Activated CD4-positive, alpha-beta T cell treated with anti-CD3 and anti-CD28 coated beads, Interleukin-2, Interleukin-6, amounts not matched to agents 100 ng/mL and 50 ng/mL, durations not matched to agents 16 hours and 8 hours (primary cell): ENCODE results near the gene LRRFIP2.
A peak's percentile ranks its signal among the peaks of the same experiment; 100 is the strongest.
"Not testable (repeated sequence)": the region's sequence is repeated elsewhere in the genome, so short reads cannot be mapped to it uniquely, and the experiment has no call there.

Experiments
- DNase-seq: peaks from one replicate; pipeline ENCODE4 v3.0.0-alpha.2; 2020

Gene LRRFIP2

DNA sequence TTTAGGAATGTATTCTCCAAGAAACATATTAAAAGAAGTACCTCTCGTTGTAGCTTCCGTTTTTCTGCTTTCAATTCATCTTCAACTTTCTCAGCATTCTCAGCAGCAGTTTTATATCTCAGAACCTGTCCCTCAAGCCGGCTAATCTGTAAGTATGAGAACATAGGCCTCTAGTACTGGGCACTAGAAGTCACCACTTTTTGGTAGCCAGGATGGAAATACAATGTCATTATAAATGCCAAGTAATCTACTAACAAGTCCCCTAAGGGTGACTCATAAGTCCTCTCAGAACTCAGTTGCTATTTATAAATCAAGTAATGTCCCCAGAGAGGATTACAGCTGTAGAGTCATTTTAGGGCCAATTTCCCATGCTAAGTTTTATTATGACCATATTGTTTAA, 120.0 kb downstream of the LRRFIP2 start:
- DNase-seq = peak; percentile 34

DNA sequence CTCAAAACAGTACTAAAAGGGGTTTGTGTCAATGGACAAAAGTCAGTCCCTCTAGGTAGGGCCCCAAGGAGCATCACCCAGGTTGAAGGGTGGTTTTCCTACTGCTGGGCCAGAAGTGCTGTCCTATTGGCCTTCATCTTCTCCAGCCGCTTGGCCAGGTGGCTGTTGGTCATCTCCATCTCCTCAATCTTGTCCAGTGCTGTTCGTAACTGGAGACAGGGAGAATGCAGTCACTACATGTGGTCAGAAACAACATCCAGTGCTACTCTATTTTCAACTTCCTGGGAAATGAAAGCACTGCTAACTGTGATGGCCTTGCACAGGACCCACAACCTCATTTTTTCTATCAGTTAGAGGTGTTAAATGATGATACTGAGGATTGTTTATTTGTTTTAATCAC, 120.6 kb downstream of the LRRFIP2 start:
- no peak for DNase-seq

DNA sequence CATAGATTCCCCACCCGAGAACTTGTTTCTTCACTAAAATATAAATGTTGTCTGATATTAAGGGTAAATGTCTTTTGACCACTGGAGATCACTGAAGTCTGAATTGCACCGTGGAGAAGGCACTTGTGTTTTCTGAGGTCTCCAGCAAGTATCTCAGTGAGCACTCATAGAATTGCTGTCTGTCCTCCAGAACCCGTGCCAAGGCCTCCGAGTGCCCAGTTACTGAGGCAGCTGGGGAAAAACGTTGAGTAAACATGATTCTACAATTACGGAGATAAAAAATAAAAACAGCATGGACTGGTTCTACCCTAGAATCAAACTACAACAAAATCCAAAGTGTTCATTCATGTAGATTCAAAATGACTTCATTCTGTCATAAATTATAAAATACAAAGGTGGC, 121.0 kb downstream of the LRRFIP2 start:
- DNase-seq = no peak

DNA sequence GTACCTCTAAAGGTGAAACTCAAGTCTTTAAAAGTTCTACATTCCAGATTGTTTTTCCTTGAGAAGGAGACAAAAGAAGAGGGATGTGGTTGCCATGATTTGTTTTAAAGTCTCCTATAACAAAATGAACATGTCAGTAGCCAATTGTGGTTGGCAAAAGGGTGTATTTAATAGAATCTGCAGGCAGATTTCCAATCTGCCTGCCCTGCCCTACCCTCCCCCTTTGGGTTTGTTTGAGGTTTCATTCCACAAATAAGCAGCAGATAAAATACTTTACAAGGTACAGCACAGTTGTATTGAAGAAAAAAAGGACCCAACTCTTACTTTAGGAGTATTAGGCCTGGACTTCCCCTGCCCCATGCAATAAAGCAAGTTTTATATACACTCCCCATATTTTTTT, 121.5 kb downstream of the LRRFIP2 start:
- no peak for DNase-seq

DNA sequence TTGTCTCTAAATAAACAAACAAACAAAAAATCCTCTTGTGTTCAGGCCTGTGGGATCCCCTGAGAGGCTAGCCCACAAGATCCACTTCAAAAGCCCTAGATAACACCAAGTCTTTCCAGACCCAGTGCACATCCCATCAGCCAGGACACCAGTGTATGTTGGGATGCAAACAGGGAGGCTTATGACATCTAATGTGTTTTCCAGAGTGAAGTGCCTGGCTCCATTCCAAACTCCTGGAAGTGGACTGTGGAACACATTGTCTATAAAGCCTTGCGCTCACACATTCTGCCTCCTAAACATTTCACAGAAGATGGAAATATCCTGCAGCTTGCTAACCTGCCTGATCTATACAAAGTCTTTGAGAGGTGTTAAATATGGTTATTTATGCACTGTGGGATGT, 124.1 kb downstream of the LRRFIP2 start:
- no peak for DNase-seq

DNA sequence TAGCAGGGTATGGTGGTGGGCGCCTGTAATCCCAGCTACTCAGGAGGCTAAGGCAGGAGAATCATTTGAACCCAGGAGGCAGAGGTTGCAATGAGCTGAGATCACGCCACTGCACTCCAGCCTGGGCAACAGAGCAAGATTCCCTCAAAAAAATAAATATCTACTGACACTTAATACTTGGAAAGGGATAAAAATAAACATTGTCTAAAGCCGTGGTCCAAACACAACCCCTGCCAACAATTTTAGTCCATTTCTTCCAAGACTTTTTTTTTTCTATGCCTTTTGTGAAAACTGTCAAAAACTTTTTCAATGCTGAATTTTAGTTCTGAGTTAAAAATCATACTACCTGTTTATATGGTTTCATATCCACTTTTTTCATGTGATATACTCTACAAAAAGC, 131.7 kb downstream of the LRRFIP2 start:
- not testable (repeated sequence) for DNase-seq

DNA sequence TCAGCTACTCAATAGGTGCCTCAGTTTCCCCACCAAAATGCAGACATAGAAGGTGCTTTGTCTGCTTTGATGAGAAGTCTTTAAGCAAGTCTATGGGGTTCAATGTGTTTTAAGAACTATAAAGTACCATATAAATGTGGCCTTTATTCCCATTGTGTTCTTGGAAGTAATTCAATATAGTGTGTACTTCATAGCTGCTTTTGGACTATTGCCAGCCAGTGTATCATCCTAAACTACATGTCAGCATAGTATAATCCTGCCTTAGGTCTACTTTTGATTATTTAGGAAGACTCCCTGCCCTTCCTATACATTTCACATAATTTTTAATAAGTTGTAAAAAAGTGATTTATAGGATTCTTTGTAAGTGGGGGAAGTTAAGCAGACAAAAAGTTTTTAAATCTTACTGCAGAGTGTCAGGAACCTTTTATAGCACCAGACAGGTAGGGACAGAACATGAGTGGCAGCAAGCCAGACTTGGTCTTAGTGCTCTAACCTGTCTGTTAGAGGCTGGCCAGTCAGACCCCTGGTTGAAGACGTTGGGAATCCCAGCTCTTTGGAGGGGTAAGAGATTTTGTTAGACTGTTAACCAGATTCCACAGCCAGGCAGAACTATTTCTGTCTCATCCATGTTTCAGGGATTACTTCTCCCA, 132.7 kb downstream of the LRRFIP2 start:
- no peak for DNase-seq

DNA sequence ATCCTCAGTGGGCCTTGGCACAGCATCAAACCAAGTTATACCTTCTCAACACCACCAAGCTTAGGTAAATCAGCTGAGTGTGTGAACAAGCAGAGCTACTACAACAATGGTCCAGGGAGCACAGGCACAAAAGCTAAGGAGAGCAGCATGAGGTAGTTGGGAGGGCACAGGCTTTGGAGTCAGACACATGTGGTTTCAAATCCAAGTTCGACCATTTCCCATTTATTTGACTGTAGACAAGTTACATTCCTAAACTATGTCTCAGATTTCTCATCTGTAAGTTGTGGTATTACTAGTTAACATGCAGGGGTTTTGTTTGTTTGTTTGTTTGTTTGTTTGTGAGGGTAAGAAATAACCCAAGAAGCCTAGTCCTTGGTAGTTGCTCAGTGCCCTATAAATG, 134.2 kb downstream of the LRRFIP2 start:
- DNase-seq = no peak

DNA sequence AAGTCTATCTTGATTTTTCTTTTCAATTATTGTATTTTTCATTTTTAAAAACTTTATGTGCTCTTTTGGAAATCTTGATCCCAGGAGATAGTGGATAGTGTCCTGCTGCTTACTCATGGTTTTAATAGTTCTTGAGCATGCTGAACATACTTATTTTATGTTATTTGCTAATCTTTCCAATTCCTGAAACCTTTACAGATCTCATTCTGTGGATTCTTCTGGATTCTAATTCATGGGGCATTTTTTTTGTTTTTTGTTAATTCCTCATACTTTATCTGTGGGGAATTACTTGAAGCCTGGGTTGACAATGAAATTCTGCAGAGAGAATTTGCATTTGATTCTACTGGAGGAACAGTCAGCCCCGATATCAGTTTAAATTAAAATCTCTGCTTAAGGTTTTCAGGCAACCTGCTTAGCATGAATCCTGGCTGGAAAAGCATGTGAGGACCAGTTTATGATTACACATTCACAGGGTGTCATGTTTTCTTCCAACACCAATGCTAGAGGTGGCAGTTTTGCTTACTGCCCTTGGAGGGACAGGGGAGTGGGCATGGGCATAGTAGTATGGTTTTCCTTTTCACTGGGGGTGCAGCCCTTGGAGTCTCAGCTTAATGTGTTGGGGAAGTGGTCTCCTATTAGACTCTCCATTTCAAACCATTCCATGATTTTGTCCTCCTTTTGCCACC, 135.1 kb downstream of the LRRFIP2 start:
- no peak for DNase-seq

DNA sequence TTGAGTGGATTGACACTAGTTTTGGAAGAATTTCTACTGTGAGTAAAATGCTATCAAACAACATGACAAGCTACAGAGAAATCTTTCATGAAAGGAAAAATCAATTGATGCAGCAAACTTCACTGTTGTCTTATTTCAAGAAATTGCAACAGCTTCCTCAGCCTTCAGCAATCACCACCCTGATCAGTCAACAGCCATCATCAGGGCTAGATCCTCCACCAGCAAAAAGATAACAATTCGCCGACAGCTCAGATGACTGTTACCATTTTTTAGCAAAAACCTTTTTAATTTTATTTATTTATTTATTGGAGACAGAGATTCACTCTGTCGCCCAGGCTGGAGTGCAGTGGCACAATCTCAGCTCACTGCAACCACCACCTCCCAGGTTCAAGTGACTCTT, 137.0 kb downstream of the LRRFIP2 start:
- no peak for DNase-seq

DNA sequence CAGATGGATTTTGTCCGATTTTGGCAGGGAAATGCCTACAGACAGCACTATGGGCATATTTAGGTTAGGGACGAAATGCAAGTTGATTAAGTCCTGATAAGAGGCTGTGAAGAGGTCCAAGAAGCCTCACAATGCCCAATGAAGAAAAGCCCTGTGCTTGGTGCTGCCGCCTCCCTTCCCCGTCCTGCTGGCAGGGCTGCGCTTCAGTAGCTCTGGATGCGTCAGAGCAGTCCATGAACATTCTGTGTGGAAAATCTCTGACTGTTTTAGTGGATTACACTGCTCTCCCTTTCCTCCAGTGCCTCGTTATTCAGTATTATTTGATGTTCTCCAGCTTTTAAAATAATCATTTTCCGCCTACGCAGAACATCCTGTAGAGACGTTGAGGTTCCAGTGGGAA, 141.4 kb downstream of the LRRFIP2 start:
- no peak for DNase-seq

DNA sequence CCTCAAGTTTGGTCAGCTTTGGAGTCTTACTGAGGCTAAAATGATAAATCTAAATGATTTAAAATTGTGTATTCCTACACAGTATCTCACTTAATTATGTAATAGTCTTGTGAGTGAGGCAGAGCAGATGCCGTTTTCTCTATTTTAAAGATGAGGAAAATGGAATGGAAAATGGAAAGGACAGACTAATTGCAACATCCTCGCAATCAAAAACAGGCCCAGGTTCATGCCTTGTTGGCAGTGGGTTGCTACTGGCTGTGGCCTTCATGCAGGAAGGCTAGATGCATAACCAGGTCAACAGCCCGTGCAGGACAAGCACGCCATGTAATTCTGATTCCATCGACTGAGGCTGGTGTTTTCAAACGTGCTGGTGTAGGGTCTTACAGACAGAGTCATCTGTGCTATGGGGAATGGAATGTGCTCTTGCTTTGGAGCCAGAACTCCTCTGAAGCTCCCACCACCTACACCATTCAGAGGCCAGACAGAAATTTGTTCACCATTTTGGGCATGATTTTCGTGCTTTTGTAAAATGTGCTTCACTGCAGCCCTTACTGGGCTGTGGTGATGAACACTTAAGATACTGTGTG, 143.2 kb downstream of the LRRFIP2 start:
- DNase-seq = no peak

DNA sequence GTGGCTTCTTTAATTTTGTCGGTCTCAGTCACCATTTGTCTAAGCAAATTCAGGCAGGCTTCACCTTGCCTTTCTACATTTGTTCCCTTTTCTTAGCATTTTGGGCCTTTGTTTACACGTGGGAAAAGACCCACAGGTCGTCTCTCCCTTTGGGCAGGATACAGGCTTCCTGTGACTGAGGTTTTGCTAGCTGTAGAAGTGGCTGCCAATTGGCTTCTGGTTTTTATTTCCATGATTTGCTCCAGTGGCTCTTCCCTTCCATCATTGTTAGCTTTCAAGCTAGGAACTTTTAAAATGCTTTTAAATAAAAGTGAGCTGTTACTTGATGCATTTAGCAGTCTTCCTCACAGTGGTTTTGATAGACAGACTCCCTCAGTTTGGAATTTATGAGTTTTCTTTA, 143.8 kb downstream of the LRRFIP2 start:
- no peak for DNase-seq

DNA sequence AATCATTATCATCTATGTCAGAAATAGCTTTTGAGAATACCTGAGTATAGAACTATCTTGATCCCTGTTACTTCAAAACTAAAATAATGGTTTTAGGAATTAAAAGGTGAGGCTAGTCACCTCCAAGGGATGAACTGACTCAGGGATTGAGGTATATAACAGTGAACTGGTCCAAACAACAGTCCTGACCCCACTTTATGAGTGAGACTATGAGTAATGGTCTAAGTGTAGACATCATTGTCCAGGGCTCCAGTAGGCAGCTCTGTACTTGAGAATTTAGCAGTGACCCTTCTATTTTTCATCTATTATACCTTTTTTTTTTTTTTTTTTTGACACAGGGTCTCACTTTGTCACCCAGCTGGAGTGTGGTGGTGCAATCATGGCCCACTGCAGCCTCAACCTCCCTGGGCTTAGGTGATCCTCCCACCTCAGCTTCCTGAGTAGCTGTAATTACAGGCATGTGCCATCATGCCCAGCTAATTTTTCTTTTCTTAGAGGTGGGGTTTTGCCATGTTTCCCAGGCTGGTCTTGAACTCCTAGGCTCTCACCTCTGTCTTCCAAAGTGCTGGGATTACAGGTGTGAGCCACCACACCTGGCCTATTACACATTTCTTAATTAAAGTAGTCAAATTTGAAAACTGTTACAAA, 144.7 kb downstream of the LRRFIP2 start:
- no peak for DNase-seq

DNA sequence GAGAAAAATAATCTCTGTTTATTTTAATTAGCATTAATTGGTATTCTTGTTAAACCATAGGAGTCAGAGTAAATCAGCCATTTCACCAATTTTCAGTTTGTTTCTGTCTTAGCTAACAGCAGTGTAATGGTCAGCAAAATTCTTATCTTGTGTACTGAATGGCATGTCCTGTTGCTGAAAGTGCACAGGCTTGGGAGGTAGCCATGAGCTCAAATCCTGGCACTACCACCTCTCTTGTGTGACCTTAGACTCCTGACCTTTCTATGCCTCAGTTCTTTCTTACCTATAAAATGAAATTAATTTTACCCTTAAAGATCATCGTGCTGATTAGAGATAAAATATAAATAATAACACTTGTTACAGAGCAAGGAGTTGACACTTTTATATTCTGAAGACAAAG, 145.3 kb downstream of the LRRFIP2 start:
- no peak for DNase-seq

DNA sequence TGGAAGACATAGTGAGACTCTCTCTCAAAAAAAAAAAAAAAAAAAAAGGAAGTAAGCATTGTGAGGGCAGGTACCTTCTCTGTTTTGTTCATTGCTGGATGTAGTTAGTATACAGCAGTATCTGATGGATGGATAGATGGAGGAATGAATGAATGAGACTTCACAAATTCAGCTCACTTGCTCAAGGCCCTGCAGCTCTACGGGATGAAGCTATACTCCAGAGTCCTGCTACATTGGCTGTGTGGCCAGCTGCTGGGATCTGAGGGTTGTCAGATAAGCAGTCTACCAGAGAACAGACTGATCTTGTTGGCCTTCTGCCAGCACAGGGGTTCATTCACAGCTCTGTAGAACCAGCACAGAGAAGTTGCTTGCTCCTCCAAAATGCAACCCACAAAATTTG, 146.1 kb downstream of the LRRFIP2 start:
- DNase-seq = no peak

DNA sequence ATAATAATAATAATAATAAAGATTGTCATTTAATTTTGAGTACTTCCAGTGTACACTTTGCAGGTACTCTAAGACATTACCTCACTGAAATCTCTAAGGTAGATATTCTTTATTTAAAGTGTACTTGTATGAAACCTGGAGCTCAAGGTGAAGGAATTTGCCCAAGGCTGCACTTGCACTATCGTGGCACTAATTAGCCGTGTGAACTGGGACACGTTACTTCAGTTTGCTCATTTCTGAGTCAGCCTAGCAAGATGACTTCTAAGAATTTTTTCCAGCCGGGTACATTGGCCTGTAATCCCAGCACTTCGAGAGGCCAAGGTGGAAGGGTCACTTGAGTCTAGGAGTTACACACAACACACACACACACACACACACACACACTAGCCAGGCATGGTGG, 147.5 kb downstream of the LRRFIP2 start:
- DNase-seq = no peak

DNA sequence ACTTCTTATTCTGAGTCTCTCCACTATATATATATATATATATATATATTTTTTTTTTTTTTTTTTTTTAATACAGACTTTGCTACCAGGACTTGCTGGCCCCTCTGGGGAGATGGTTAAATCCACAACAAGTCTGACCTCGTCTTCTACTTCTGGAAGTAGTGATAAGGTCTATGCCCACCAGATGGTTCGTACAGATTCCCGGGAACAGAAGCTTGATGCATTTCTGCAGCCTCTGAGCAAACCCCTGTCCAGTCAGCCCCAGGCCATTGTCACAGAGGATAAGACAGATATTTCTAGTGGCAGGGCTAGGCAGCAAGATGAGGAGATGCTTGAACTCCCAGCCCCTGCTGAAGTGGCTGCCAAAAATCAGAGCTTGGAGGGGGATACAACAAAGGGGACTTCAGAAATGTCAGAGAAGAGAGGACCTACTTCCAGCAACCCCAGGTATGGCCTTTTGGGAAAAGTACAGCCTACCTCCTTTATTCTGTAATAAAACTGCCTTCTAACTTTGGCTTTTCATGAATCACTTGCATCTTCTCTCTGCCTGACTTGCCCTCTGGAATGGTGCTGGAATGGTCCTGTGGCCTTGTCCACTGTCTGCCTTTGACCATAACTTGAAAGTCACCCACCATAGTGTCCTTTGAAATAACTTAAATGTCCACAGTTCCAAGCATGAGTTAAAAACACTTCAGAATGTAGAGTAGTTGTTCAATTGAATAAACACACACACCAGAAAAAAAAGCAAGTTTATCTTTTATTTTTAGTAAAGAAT, 148.6 kb downstream of the LRRFIP2 start:
- DNase-seq = no peak

DNA sequence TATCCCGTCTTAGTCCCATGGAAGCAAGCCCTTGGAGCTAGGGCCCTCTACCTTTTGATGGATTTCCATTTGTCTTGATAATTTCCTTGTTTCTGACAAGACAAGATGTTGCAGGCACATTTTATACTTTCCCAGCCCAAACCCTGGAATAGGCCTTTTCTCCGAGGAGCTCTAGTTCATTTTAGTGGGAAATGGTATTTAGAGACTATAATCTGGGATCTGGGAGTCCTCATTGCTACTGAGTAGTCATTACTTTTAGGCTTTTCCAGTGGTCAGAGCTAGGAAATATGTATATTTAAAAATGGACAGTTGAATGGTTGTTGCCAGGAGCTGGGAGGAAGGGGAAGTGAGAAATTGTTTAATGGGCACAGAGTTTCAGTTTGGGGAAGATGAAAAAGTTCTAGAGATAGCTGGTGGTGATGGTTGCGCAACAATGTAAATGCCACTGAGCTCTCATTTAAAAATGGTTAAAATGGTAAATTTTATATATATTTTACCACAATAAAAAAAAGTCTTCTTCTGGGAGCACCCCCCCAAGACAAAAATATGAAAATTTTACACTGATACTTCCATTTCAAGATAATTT, 149.5 kb downstream of the LRRFIP2 start:
- no peak for DNase-seq

DNA sequence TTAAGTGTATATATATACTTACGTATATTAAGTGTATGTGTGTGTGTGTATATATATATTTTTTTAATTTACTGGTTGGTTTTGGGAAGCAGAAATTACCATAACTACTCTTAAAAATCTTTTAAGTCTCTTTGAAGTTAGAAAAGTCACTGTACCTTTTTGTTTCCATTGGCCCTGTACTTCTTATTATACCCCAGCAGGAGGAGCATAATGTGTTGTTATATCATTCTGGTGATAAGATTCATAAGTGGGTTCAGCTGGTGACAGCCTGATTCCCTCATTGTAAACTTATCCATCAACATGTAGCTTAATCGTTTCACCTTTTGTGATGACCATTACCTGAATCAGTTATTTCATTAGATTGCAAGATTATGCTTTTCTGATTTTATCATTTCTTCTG, 150.3 kb downstream of the LRRFIP2 start:
- no peak for DNase-seq

DNA sequence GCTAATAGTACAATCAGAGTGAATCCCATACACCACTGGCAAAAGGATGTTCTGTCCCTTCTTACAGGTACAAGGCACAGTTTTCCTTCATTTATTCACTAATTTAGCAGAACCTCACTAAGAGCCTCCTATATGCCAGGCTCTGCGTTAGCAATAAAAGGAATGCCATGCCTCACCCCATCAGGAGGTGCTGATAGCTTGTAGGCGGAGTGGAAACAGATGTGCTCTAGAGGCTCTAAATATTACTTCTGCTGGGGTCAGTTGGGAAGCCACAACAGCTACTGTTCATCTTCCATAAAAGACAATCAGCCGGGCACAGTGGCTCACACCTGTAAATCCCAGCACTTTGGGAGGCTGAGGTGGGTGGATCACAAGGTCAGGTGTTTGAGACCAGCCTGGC, 156.7 kb downstream of the LRRFIP2 start:
- DNase-seq = no peak

DNA sequence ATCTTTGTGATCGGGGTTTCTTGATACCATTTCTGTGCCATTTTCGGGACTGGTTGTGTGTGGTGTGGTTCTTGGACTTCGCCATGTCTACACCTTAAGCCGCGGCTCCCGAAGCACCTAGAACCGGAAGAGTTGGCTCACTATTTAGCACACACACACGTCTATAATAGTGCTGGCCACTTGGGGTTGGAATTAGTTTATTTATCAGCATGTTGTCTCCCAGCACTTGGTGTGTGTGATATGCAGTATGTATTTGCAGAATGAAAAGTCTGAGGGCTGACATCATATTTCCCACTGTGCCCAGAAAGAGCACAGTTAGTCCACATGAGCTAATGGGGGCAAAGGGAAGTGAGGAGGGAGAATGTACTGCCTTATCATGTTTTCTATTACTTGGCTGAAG, 157.5 kb downstream of the LRRFIP2 start:
- no peak for DNase-seq

DNA sequence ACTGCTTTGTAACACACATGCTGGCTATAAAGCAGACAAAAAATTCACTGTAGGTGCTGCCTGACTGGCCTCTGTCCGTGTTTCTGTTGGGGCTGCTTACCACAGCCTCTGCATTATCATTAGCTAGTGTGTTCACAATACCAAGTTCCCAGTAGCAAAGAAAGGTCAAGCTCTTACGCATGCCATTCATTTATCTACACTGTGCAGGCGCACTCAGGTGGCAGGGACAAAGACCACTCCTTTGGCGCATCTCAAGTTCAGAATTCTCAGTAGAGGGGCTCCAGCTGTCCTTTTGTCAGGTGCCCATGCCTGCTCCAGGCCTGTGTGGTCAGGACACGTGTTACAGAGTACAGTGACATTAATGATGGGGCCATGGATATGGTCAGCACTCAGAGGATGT, 158.7 kb downstream of the LRRFIP2 start:
- no peak for DNase-seq
